ENCODE data around the gene MMRN1.

MMRN1 gene

GRCh38 chr4:89904524-89904923, 9.9 kb downstream of the MMRN1 start:
- Histone ChIP-seq H3K4me1 (no peaks in the 10 kb centered on the region), H3K9me3 (no peaks in the 10 kb centered on the region), H3K27me3 (no peaks in the 10 kb centered on the region), H3K4me3 (ENCODE audit: low read depth, low read length) (no peak overlapping the region), H3K36me3 (no peaks in the 10 kb centered on the region)
- TF ChIP-seq CTCF (IDR thresholded peaks at IDR 0.05; ENCODE audit: low read depth, low read length): no peak
- no peak for DNase-seq

DNA sequence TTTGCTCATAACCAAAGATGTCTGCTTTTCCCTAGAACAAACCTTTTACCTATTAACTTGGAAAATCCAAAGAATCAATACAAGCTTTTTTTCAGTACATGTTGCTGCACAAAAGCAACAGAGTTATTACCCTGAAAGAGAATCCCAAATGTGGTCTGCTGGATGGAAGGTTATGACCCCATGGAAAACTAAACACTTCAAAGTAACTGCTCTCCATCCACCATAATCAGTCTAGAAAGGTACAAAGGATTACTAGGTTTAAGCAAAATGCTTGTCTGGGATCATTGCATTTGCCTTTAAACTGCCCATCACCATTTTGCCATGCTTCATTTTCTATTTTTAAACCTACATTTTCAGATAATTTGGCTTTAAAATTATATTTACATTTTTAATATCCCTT, 11.7 kb downstream of the MMRN1 start:
- H3K4me3 ChIP-seq (ENCODE audit: low read depth, low read length): no peak overlapping the region
- no peak for DNase-seq
- no peaks in the 10 kb centered on the region for H3K36me3 ChIP-seq
- no peaks in the 10 kb centered on the region for H3K9me3 ChIP-seq
- TF ChIP-seq CTCF (IDR thresholded peaks at IDR 0.05; ENCODE audit: low read depth, low read length): no peak
- H3K27me3 ChIP-seq: no peaks in the 10 kb centered on the region
- no peaks in the 10 kb centered on the region for H3K4me1 ChIP-seq

DNA sequence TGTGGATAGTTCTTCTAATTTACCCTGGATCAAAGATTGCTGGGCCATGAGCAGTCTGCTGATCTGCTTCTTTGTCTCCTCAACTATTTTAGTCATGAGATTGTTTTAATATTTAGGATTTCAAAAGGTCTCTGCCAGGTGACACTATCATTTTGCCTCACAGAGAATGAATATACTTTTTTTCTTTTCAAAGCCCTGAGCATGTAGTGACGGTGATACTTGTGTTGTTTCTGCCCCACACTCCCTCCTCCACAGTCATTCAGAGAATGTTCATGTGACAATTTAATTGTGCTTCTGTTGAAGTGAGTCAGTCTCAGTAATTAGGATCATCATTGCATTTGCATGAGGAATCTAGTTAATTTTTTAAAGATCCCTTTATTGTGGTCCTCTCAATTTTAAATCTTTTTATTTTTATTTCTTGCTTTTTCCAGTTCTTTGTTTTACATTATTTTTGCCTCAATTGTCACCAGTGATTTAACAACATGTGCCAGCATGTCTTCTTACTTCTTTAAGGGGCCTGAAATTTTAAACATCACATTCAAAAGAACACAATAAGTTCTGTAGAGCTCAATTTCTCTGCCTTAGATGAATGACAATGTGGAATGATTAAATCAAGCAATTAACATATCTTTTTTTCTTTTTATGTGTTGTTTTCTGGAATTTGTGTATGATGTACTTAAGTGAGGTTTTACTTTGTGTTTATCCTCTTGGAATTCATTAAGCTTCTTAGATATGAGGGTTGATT, 12.3 kb downstream of the MMRN1 start:
- Histone ChIP-seq H3K4me1 (no peaks in the 10 kb centered on the region), H3K9me3 (no peaks in the 10 kb centered on the region), H3K27me3 (no peaks in the 10 kb centered on the region), H3K36me3 (no peaks in the 10 kb centered on the region), H3K4me3 (ENCODE audit: low read depth, low read length) (no peak overlapping the region)
- TF ChIP-seq CTCF (IDR thresholded peaks at IDR 0.05; ENCODE audit: low read depth, low read length): no peak
- no peak for DNase-seq

- no peak overlapping the region for H3K4me3 ChIP-seq (ENCODE audit: low read depth, low read length)
- no peaks in the 10 kb centered on the region for H3K4me1 ChIP-seq
- H3K9me3 ChIP-seq: no peaks in the 10 kb centered on the region
- no peaks in the 10 kb centered on the region for H3K36me3 ChIP-seq
- H3K27me3 ChIP-seq: no peaks in the 10 kb centered on the region
- no peak for TF ChIP-seq CTCF (IDR thresholded peaks at IDR 0.05; ENCODE audit: low read depth, low read length)
- no peak for DNase-seq
These were observed 15.2 kb downstream of the MMRN1 start for GRCh38 chr4:89909889-89910288.

GRCh38 chr4:89913623-89914022, 19.0 kb downstream of the MMRN1 start:
- TF ChIP-seq CTCF (IDR thresholded peaks at IDR 0.05; ENCODE audit: low read depth, low read length): no peak
- H3K9me3 ChIP-seq: no peaks in the 10 kb centered on the region
- no peak for DNase-seq
- H3K4me1 ChIP-seq: peaks cover 6% of the 10 kb centered on the region; the same call in 1 of the 2 replicates
- no peak overlapping the region for H3K4me3 ChIP-seq (ENCODE audit: low read depth, low read length)
- no peaks in the 10 kb centered on the region for H3K36me3 ChIP-seq
- H3K27me3 ChIP-seq: no peaks in the 10 kb centered on the region

Measured in BE2C (cell line).